Fibroblast of peridontal ligament (primary cell): ENCODE results near the gene ARHGEF4.
A peak's percentile ranks its signal among the peaks of the same experiment; 100 is the strongest.

ENCODE experiments used
- DNase-seq: peaks from one replicate; pipeline ENCODE4 v3.0.0-alpha.2; 2010; ENCODE audit errors: extremely low read depth

The ARHGEF4 gene

DNA sequence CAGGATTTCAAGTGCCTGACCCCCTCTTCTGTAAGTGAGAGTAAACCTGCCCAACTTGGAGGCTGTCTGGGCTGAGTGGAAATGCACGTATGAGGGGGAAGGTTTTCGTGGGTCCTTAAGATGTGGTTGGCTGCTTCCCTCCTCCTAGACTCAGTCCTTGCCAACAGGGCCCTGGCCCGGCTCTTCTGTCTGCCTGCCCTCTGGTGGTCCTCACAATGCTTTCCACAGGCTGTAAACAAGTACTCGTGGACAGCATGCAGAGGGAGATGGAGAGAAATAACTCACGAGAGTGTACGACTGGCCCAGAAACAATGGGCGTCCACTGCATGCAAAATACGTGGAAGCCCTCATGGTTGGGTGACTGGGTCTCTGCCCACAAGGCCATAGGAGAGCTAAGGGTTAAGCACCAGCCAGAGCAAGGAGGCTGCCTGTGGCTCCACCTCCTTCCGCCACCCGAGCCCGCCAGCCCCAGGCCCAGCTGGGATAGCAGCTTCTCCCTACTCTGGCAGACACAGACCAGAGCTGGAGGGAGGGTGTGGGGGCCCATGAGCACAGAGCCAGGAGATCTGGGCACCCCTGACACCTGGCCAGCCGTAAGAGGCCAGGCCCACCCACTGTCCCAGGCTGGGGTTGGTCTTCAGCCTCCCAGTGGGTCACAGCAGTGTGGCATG lies 17.0 kb upstream of the ARHGEF4 start:
- no peak for DNase-seq

DNA sequence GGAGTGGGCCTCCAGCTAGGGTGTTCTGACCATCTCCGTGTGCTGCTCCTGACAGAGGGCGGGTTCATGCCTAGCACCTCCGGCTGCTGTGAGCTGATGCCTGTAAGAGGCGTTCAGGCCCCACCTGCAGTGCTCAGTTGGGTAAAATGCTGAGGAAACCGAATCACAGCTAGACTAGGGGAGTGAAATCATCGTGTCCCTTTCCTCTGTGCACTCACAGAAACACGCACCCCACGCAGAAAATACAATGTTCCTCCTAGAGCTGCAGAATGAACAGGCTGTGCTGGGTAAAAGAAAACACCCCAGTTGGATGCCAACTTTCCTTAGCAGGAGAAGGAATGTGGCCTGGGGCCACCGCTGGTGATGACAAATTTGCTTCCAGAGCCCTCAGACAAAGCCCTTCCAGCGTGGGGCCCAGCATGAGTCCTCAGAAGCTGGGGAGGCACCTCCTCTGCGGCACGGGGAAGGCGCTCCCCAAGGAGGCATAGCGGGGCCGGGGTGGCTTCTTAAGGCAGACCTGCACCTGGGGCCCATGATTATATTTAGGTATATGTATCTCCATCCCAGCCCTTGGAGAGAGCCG lies 16.3 kb upstream of the ARHGEF4 start:
- DNase-seq = no peak

DNA sequence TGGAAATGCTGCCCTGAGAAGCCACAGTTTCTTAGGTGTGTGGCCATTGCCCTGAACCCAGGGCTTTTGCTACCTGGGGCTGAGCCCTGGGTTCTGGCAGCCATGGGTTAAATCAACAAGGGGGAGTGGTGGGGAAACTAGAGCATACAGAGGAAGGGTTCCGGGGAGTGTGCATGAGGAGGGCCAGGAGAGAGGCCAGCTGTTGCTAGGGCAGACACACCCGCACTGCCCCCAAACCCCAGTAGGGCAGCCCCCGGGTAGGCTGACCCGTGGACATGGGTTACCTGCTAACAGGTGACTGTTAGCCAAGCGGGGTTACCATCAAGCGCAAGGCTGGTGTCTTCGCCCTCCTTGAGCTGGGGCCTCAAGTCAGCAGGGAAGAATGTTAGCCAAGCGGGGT lies 14.8 kb upstream of the ARHGEF4 start:
- DNase-seq = no peak

DNA sequence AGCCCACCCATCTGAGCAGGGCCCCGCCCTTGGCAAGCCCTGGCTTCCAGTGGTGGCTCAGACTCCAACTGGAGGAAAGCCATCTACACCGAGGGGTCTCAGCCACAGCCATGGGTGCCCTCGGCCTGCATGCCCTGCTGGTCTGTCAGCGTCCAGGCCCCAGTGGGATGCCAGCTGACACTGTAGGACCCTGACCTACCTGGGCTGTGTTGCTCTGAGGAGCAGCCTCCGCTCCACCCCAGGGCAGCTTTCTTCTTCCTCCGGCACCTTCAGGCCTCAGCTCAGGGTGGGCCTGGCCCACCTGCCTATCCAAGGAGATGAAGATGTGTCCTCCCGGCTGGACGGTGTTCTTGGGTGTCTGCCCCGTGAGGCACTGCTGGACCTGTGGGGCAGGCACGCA lies 13.9 kb upstream of the ARHGEF4 start:
- DNase-seq = no peak

DNA sequence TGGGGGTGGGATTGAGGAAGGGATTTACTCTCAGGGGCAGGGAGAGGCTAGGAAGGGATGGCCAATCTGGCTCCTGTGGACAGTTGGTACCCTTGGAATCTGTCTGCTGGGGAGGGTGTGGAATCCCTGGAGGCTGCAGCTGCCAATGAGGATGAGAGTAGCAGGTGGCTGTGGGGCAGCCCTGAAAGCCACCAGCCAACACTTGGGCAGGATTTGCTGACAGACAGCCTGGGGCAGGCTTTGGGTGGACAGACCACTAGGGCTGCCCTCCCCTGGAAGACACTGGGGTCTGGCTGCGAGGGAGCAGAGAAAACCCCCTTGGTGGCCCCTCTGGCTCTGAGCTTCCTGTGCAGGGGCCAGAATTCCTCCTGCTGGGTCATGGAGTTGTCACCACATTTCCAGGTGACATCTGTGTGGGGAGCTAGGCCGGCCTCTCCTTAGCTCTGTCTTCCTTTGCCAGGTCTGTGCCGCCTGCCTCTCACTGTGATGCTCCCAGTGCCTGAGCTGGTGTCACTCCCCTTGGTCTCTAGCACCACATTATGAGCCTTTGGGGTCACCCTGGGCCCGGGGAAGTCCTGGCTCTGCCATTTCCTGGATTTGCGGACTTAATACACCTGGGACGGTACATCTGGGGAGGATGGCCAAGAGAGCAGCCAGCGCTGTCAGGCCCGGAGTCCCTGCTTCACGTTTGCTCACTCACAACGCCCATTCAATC lies 13.4 kb upstream of the ARHGEF4 start:
- DNase-seq = no peak

DNA sequence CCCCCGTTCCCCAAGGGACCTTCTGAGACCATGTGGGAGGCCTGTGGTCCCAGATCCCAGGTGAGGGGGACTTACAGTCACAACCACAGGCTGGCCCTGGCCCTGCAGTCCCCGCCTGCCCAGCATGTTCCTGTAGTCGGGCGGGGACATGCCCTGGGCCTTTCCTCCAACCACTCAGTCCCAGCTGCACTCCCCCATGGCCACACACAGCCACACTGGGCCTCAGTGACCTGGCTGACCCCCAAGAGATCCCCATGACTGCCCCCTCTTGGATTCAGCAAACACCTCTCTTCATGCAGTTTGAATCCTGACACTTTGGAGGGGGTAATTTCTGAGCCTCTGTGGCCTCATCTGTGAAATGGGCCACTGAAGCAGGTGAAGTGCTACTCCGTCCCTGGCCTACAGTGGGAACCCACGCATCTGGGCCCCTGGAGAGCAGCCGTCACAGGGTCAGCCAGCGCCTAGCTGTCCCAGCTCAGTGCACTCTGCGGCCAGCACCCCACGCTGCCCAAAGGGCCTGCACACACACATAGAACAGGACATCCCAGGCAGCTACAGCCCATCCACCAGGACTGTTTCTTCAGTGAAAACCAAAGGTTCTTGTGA lies 12.7 kb upstream of the ARHGEF4 start:
- no peak for DNase-seq

DNA sequence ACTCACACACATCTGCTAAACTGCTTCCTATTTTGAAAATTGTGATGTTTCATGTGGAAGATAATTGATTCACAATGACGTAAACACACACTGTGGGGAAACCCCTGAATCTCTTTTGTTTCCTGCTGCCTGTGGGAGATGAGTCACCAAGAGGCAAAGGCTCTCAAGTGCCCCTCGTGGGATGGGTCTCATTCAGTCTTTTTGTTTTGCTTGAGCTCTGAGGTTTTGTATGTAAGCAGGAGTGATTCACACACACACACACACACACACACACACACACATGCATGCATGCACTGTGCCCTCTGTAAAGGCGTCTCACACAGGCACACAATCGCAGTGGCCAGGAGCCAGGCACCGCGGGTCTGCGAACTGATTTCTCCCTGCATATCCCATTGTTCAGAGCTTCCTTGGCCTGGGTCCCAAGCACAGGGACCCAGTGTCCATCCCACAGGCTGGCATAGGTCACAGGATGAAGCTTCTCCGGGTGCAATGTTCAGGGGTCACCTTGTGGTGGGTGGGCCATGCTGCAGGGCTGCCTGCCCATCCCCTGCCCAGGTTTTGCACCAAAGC lies 12.1 kb upstream of the ARHGEF4 start:
- peak; percentile 56 for DNase-seq

DNA sequence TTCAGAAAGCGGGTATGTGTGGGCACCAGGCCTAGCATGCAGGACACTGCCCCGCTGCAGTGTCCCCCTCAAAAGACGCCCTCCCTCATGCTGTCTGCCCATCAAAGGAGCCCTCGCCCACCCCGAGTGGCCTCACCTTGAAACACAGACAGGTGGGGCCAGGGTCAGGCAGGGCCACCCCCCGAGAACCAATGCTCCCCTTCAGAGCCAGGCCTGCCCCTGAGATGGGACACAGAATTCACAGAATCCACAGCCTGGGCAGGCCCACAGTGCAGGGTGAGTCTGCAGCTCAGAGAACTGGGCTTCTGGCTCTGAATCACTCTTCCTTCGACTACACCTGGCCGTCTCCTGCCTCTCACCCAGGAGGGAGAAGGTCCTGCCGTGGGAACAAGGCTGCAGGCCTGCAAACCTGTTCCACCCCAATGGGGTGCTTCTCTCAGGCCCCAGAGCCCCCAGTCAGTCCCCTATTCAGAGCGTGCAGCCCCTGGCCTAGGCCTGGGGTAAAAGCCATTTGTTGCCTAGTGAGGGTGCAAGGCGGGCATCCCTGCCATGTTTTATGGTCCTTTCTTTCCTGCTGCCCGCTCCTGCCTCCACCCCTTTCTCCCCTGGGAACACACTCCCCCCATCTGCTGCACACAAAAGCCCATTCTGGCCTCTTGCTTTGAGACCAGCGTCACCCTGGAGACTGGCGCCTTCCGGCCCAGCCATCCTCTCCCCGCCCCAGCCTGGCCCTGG lies 11.3 kb upstream of the ARHGEF4 start:
- no peak for DNase-seq

DNA sequence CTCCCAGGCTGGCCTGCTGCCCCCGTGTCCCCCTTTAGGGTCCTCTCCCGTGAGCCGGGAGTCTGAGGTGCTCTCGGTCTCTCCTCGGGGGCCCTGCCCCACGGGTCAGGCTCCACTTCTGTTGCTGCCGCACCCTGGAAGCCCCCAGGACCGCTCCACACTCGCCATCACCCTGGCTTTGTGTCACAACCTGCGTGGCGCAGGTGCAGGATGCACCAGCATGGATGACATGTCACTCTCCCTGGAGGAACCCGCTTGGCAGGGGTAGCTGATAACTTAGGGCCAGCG lies 10.8 kb upstream of the ARHGEF4 start:
- no peak for DNase-seq

DNA sequence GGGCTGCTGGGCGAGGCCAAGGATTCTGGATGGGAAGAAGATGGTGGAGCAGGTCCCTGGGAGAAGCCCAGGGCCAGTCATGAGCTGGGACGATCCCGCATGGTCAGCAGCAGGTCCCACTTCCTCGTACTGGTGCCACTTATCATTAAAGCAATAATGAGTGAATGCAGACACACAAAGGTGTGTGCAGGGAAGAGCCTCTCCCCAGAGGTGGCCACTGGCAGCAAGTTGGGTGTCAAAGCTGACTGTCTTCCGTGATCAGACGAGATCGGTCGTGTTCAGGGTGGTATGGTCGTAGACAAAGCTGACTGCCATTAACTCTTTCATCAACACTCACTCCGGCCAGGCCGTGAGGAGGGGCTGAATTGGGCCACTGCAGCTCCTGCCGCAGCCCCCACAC lies 10.3 kb upstream of the ARHGEF4 start:
- no peak for DNase-seq

DNA sequence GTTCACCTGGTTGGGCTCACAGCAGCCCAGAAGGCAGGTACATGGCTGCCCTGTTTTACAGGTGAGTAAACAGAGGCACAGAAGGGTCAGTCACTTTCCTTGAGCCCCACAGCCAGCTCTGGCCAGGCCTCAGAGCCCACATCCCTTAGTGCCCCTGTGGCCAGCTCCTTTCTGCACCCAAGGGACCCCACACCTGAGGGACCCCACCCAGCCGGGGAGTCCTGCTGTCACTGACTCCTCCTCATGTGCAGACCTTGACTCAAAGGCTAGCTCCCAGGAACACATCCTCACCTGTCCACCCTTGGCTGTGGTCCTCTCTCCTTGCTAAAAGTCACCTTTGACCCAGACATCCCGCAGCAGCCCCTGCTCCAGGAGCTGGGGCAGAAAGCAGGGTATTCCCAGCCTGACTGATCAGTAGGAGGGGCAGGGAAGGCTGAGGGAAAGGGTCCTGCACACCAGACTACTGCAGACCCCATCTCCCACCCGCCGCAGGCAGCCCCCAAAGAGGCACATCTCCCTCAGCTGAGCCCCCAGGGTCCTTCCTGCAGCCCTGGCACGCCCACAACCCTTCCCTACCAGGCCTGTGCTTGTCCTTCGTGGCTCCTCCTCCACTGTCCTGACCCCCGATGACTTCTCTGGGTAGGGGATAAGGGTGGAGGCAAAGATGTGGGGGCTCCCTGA lies 9.8 kb upstream of the ARHGEF4 start:
- no peak for DNase-seq

DNA sequence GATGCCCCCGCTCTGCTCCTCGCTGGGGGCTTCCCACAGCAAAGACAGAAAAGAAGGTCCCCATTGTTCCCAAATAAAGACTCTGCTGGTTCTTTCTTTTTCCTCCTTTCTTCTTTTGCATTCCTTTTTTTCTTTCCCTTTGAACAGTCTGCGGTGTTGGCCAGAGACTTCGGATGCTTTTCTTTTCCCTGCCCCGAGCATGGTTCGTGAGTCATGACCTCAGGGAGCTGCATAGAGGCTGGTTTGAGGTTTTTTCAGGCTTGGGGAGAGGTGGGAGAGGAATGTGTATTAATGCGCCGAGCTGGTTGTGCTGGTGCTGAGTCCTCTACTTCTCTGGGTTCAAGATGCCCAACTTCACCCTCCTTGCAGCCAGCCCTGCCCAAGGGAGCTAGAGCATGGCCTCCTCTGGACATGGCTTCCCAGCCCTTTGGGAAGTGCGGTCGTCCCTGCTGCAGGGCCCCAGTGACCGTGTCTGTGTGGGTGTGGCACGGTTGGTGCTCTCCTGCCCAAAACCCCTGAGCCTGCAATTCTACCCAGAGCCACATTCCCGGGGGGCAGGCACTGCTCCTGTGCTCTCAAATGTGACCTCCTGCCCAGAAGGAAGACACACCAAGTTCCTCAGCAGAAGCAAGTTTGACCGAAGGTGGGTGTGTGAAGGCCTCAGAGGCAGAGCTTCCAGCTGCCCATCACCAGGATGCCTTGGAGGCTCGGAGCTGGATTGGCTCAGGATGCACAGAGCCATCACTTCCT lies 9.0 kb upstream of the ARHGEF4 start:
- peak; percentile 13 for DNase-seq

DNA sequence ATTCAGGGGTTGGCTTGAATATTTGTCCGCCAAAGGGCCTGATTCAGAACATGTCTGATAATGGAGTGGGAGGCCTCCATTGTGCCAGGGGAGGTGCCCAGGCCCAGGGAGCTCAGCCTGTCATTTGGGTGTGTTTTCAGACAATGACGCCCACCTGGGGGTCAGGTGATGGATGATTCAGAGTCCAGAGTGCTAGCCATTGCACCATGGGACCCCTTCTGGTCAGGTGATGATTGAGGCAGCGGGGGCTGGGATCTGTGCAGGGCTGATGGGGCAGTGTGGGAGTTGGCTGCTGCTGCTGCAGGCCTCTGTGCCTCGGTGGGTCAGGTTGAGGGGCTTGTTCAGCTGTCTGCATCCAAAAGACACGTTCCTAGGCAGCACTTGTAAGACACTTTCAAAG lies 8.3 kb upstream of the ARHGEF4 start:
- no peak for DNase-seq

DNA sequence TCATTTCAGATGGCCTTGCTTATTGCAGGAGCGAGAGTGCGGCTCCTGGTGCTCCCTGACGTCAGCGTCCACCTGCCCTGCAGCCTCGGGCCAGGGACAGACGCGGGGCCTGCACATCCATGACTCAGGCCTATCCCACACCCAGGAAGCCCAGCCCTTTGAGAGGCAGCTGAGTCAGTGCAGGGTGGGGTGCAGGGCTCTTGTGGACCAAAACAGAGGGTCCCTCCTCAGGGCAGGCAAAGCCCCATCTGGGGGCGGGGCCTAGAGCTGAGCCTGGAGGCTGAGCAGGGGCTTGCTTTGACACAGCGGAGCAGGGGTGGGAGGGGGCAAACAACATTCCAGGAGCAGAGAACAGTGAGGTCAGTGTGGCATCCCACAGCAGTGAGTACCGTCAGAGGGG lies 7.7 kb upstream of the ARHGEF4 start:
- DNase-seq = no peak

DNA sequence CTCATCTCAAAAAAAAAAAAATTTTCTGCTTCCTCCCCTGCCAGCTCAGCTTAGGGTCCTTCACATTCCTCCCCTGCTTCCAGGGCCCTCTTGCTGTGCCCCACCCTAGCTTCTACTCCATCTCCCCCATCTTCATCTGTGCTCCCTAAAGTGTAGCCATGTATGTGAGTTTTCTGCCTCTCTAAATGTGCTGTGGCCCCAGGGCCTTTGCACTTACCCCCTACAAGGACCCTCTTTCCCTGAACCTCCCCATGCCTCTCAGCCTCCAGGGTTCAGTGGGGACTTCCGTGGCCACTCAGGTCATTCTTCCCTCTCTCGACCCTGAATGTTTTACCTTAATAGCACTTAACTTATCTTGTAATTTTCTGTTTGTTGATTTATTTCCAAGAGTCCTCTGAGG lies 6.2 kb upstream of the ARHGEF4 start:
- DNase-seq = no peak

DNA sequence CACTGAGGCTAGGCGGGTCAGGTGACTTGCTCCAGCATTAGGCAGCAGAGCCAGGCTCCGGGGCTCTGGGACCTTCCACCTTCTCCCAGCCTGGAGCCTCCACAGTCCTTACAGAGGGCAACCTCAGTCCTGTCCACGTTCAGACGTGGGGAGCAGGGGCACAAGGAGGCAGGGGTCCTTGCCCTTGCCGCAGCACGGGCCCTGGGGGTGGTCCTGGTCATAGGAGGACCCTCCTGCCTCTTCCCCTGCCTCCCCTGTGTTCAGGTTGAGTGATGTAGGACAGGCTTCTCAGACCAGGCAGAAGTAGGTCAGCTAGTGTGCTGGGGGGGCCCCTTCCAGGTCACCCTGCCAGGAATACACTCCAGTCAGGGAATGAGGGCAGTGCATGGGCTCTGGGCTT lies 5.4 kb upstream of the ARHGEF4 start:
- DNase-seq = no peak

DNA sequence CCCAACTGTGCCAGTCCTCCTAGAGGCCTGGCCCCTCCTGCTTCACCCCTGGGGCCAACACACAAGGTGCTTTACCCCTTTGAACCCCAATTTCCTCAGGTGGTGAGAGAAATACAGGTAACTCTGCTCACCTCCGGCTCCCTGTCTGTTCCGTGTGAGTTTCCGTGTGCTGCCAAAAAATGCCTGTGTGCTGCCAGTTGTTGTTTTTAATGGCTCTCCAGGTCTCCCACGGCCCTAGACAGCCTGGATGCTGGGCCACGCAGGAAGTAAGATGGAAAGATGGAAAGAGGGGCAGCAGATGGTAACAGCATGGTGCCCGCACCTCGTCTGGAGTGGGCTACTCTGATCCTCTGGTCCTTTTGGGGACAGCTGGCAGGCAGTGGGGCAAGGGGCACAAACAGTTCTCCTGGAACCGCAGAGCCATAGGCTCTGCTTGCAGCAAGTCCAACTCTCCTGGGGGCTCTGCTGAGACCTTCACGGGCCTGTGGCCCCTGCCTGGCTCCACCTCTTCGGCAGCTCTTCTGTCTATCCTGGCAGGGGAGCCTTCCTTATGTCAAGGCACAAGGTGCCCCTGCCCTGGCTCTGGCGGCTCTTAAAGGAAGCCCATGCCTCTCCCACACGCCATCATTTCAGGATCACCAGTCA lies 4.3 kb upstream of the ARHGEF4 start:
- DNase-seq = no peak

DNA sequence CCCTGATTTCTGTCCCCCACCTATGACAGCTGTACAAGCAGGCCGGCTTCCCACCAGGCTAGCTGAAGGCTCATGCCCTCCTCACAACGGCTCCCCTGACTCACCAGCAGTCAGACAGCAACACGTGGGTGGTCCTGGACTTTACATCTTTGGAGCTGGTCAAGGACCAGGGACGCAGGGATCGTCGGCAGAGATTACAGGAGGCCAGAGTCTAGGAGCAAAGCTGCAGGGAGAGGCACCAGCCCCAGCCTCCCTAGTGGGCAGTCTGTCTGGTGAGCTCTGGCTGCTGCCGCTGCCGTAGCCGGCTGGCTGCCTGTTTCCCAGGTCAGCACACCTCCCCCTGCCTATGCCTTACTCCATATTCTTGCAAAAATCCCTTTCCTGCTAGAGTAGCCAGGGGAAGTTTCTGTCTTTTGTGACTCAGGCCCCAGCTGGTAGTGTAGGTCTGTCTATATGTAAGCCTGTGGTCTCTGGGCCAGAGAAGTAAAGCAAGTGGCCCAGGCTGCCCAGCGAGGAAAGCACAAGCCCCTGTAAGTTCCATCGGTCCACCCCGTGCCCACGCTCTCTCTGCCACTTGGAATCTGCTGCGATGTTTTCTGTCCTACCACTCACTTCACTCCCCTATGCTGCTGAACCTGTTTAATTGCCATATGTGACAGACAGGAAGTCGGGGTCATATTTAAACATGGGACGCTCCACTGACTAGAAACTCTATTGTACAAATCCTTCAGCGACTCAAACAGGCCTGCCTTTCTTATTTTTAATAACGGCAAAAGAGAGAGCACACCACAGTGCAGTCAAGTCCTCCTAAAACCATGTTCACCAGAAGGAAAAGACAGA lies 2.4 kb upstream of the ARHGEF4 start:
- DNase-seq = no peak
